Calu3 (cell line): ENCODE results near the gene DLG2. TPM values are rescaled to one million over a fixed set of nuclear protein-coding genes. Genes with fewer than 3 reads are reported as not detected.

ENCODE experiments used
- BruUV-seq: library from RNA; stranded (reverse); fragments of 400-500 nt; replicated peaks from 2 replicates; lab custom pipeline; 2021; lab: Mats Ljungman, UMichigan
- CTCF ChIA-PET: fragments of 300-600 bp; sonication (Branson Sonifier 250); formaldehyde crosslinking; loops from one replicate; lab custom pipeline; 2022; ENCODE audit warnings: antibody characterized with exemption; lab: Charles Lee
- DNase-seq: peaks from one replicate; pipeline ENCODE4 v3.0.0; 2022
- H3K27ac Mint-ChIP-seq: one replicate; pipeline ENCODE4 v1.8.0; 2022; ENCODE audit warnings: mixed read lengths; ENCODE audit not compliant: unreplicated experiment
- H3K27me3 Mint-ChIP-seq: one replicate; pipeline ENCODE4 v1.8.0; 2022; ENCODE audit warnings: mixed read lengths; ENCODE audit not compliant: unreplicated experiment
- H3K36me3 Mint-ChIP-seq: one replicate; pipeline ENCODE4 v1.8.0; 2022; ENCODE audit warnings: mild to moderate bottlenecking, moderate library complexity, mixed read lengths; ENCODE audit not compliant: insufficient read depth, unreplicated experiment
- H3K4me1 Mint-ChIP-seq: one replicate; pipeline ENCODE4 v1.8.0; 2022; ENCODE audit warnings: mild to moderate bottlenecking, low read depth, mixed read lengths; ENCODE audit not compliant: unreplicated experiment
- H3K4me3 Mint-ChIP-seq: one replicate; pipeline ENCODE4 v1.8.0; 2022; ENCODE audit warnings: mild to moderate bottlenecking, low read depth, moderate library complexity, mixed read lengths; ENCODE audit not compliant: unreplicated experiment
- H3K9me3 Mint-ChIP-seq: one replicate; pipeline ENCODE4 v1.8.0; 2022; ENCODE audit warnings: low read depth, mixed read lengths; ENCODE audit not compliant: unreplicated experiment
- CTCF ChIP-seq: fragments of 200-600 bp; IDR thresholded peaks from one replicate; pipeline ENCODE4 v1.8.0; 2022; ENCODE audit warnings: antibody characterized with exemption; ENCODE audit not compliant: unreplicated experiment
- intact Hi-C: fragments of 100-400 bp; cut with micrococcal nuclease; formaldehyde crosslinking; loops from one replicate; pipeline ENCODE4 v1.10.0; 2022; ENCODE audit not compliant: unreplicated experiment
- total RNA-seq: library from RNA; stranded (reverse); gene quantifications from 2 replicates; pipeline ENCODE4 v1.2.3, GENCODE V29; 2022

Gene DLG2
- total RNA-seq, 1 experiment from 2014 or later, result 0.71 TPM

GRCh38 chr11:83779876-83780275 is 1847.3 kb downstream of the DLG2 start:
- no peak overlapping the region for H3K27ac Mint-ChIP-seq
- DNase-seq, result no peak
- no peak for TF ChIP-seq CTCF
- no peak overlapping the region for H3K4me3 Mint-ChIP-seq
- CTCF ChIA-PET, result no interaction called here
- H3K36me3 Mint-ChIP-seq, result peaks cover 3% of the 10 kb centered on the region
- H3K27me3 Mint-ChIP-seq, result peaks cover 13% of the 10 kb centered on the region
- no peaks in the 10 kb centered on the region for H3K9me3 Mint-ChIP-seq
- H3K4me1 Mint-ChIP-seq, result no peaks in the 10 kb centered on the region
- BruUV-seq, result no TSS peak
- intact Hi-C loops, result no loop called here

- no TSS peak for BruUV-seq
- no peak overlapping the region for H3K27ac Mint-ChIP-seq
- CTCF ChIA-PET, result no interaction called here
- H3K4me3 Mint-ChIP-seq, result no peak overlapping the region
- H3K4me1 Mint-ChIP-seq, result no peaks in the 10 kb centered on the region
- no peaks in the 10 kb centered on the region for H3K9me3 Mint-ChIP-seq
- H3K36me3 Mint-ChIP-seq, result peaks cover 5% of the 10 kb centered on the region
- DNase-seq, result no peak
- TF ChIP-seq CTCF, result no peak
- intact Hi-C loops, result no loop called here
- H3K27me3 Mint-ChIP-seq, result peaks cover 13% of the 10 kb centered on the region
Measured at GRCh38 chr11:83778596-83778995, 1848.5 kb downstream of the DLG2 start.

- DNase-seq, result no peak
- H3K36me3 Mint-ChIP-seq, result peaks cover 5% of the 10 kb centered on the region
- H3K9me3 Mint-ChIP-seq, result no peaks in the 10 kb centered on the region
- no peak overlapping the region for H3K27ac Mint-ChIP-seq
- no peaks in the 10 kb centered on the region for H3K4me1 Mint-ChIP-seq
- H3K4me3 Mint-ChIP-seq, result no peak overlapping the region
- CTCF ChIA-PET, result interaction anchor here (0.6 kb wide), 1 partner anchor 40 kb away, joined by 6 read pairs; no protein-coding TSS in a partner anchor
- no peak for TF ChIP-seq CTCF
- peaks cover 13% of the 10 kb centered on the region for H3K27me3 Mint-ChIP-seq
- no TSS peak for BruUV-seq
- intact Hi-C loops, result no loop called here
Measured at GRCh38 chr11:83773950-83774880, 1852.9 kb downstream of the DLG2 start.

GRCh38 chr11:83768489-83768888 is 1858.7 kb downstream of the DLG2 start:
- CTCF ChIA-PET, result interaction anchor here (0.6 to 0.8 kb wide), 2 partner anchors 1801 to 1996 kb away, joined by 3 to 6 read pairs; no protein-coding TSS in a partner anchor
- Mint-ChIP-seq H3K27me3 (peaks cover 13% of the 10 kb centered on the region), H3K27ac (no peak overlapping the region), H3K9me3 (no peaks in the 10 kb centered on the region), H3K36me3 (no peaks in the 10 kb centered on the region), H3K4me3 (no peak overlapping the region), H3K4me1 (no peaks in the 10 kb centered on the region)
- TF ChIP-seq CTCF, result no peak
- no TSS peak for BruUV-seq
- intact Hi-C loops, result no loop called here
- no peak for DNase-seq
